Endothelial cell of umbilical vein (primary cell): ENCODE results near the gene HPSE2. TPM values are rescaled to one million over a fixed set of nuclear protein-coding genes. Genes with fewer than 3 reads are reported as not detected.

Experiments used
- BruUV-seq: library from RNA; stranded (reverse); fragments of 400-500 nt; replicated peaks from 2 replicates; lab custom pipeline; 2021; lab: Mats Ljungman, UMichigan
- CTCF ChIA-PET: fragments of 300-600, 350-600 bp; sonication (Branson Sonifier 250); formaldehyde crosslinking; loops from one replicate; lab custom pipeline; 2021; ENCODE audit warnings: antibody characterized with exemption, inconsistent platforms; lab: Charles Lee
- POLR2A ChIA-PET: fragments of 300-600, 350-600 bp; sonication (Branson Sonifier 250); formaldehyde crosslinking; loops from one replicate; lab custom pipeline; 2021; ENCODE audit warnings: antibody characterized with exemption, inconsistent platforms; lab: Charles Lee
- DNase-seq: peaks from one replicate; pipeline ENCODE4 v3.0.0-alpha.2; 2011; ENCODE audit warnings: low read depth, low spot score
- FAIRE-seq: peaks from 2 replicates; lab custom pipeline; 2011; peaks lifted over from hg19 to GRCh38; lab: Jason Lieb, UNC
- H2AFZ ChIP-seq: 2 replicates; pipeline ENCODE4 v1.6.0; 2012; ENCODE audit warnings: low read depth, low read length, control low read depth, inconsistent platforms
- H3K27ac ChIP-seq: 2 replicates; pipeline ENCODE4 v1.5.1; 2011; ENCODE audit warnings: low read depth, mild to moderate bottlenecking, control low read depth, low read length, moderate library complexity; ENCODE audit not compliant: insufficient read depth
- H3K27me3 ChIP-seq, 2 experiments: 2 replicates each; pipeline versions ENCODE4 v1.6.0 to v1.6.1; 2011; ENCODE audit warnings: low read length in 2 of 2, mixed read lengths in 1 of 2; ENCODE audit not compliant: control insufficient read depth in 2 of 2, insufficient read depth in 2 of 2
- H3K36me3 ChIP-seq, 2 experiments: 2 replicates in 1 of 2; 3 replicates in 1 of 2; pipeline ENCODE4 v1.5.1; 2011; ENCODE audit warnings: low read length in 2 of 2, mild to moderate bottlenecking in 1 of 2, moderate library complexity in 1 of 2; ENCODE audit not compliant: control insufficient read depth in 2 of 2, insufficient read depth in 2 of 2; ENCODE audit errors: extremely low read depth in 1 of 2
- H3K4me1 ChIP-seq: 3 replicates; pipeline ENCODE4 v1.5.1; 2011; ENCODE audit warnings: mild to moderate bottlenecking, low read length; ENCODE audit not compliant: control insufficient read depth, insufficient read depth; ENCODE audit errors: extremely low read depth
- H3K4me2 ChIP-seq: 2 replicates; pipeline ENCODE4 v1.6.1; 2011; ENCODE audit warnings: low read length, control low read depth, mixed read lengths; ENCODE audit not compliant: insufficient read depth
- H3K4me3 ChIP-seq, 3 experiments: fragments of 200-600 bp in 1 of 3; sonication (generic), shearing (Covaris generic) in 1 of 3; replicated peaks in 1 of 3; 2 replicates each; pipeline ENCODE4 v1.5.1; 2011 to 2016; ENCODE audit warnings: control low read depth in 3 of 3, low read length in 3 of 3, mild to moderate bottlenecking in 2 of 3, inconsistent platforms in 1 of 3, low read depth in 1 of 3, moderate library complexity in 1 of 3; ENCODE audit not compliant: insufficient read depth in 1 of 3
- H3K79me2 ChIP-seq: 2 replicates; pipeline ENCODE4 v1.6.0; 2012; ENCODE audit warnings: low read length, inconsistent platforms; ENCODE audit not compliant: control insufficient read depth, insufficient read depth
- H3K9ac ChIP-seq: replicated peaks from 2 replicates; pipeline ENCODE3; 2011; ENCODE audit warnings: low read length, control low read depth; ENCODE audit not compliant: insufficient read depth; ENCODE audit errors: extremely low read depth
- H3K9me1 ChIP-seq: replicated peaks from 3 replicates; pipeline ENCODE4 v1.6.0; 2011; ENCODE audit warnings: mild to moderate bottlenecking, low read length; ENCODE audit not compliant: control insufficient read depth, insufficient read depth; ENCODE audit errors: extremely low read depth
- H3K9me3 ChIP-seq: replicated peaks from 2 replicates; pipeline ENCODE4 v1.5.1; 2012; ENCODE audit warnings: low read length, inconsistent platforms; ENCODE audit not compliant: control insufficient read depth, insufficient read depth
- H4K20me1 ChIP-seq: replicated peaks from 2 replicates; pipeline ENCODE3; 2011; ENCODE audit warnings: mild to moderate bottlenecking, low read length; ENCODE audit not compliant: control insufficient read depth, insufficient read depth; ENCODE audit errors: extremely low read depth
- EZH2 ChIP-seq: IDR thresholded peaks from 2 replicates; pipeline ENCODE4 v1.6.1; 2012; ENCODE audit warnings: borderline replicate concordance, low read depth, mild to moderate bottlenecking, moderate library complexity, low read length, inconsistent platforms; ENCODE audit not compliant: severe bottlenecking
- GATA2 ChIP-seq: IDR thresholded peaks from 2 replicates; pipeline ENCODE4 v1.7.0; 2011; ENCODE audit warnings: low read depth, mild to moderate bottlenecking, moderate library complexity, mixed read lengths, low read length; ENCODE audit not compliant: insufficient read length, insufficient read depth
- MYC ChIP-seq: IDR thresholded peaks from one replicate; pipeline ENCODE4 v1.6.1; 2011; ENCODE audit warnings: mild to moderate bottlenecking, low read depth, low read length
- POLR2A ChIP-seq: IDR thresholded peaks from 2 replicates; pipeline ENCODE4 v1.6.1; 2012; ENCODE audit warnings: low read depth, mild to moderate bottlenecking, control low read depth, low read length
- dilution Hi-C: fragments of 300-500 bp; cut with MboI; formaldehyde crosslinking; loops from one replicate; pipeline ENCODE4 v1.15.0; 2019; ENCODE audit warnings: low sequenced_read_pairs; ENCODE audit not compliant: extremely low pct_ligation_motif_present
- intact Hi-C: fragments of 100-400 bp; cut with micrococcal nuclease; formaldehyde crosslinking; loops from one replicate; pipeline ENCODE4 v1.10.0; 2022
- polyA plus RNA-seq, 4 experiments: library from polyadenylated mRNA; depleted of rRNA in 3 of 4; stranded (reverse) in 3 of 4; unstranded in 1 of 4; fragments of >200 nt; gene quantifications; 2 replicates each; pipeline versions ENCODE4 v1.2.1 to v1.2.3, GENCODE V29; 2011 to 2012; ENCODE audit warnings: missing spikeins in 1 of 4
- total RNA-seq: library from RNA; stranded (reverse); gene quantifications from 2 replicates; pipeline ENCODE4 v1.2.3, GENCODE V29; 2021
- TF ChIP-seq, protein P1 (sequence below), 2 donors: IDR thresholded peaks; 1 replicate in 1 of 2; 2 replicates in 1 of 2; pipeline ENCODE4 v1.5.1; 2011; ENCODE audit warnings: low read length in 2 of 2, mild to moderate bottlenecking in 2 of 2, moderate library complexity in 2 of 2, control low read depth in 1 of 2, inconsistent platforms in 1 of 2, low read depth in 1 of 2; ENCODE audit not compliant: insufficient read depth in 1 of 2; ENCODE audit errors: extremely low read depth in 1 of 2
- TF ChIP-seq, protein P2 (sequence below): IDR thresholded peaks from 2 replicates; pipeline ENCODE4 v1.6.1; 2011; ENCODE audit not compliant: insufficient read depth, insufficient read length

The HPSE2 gene
- total and polyA plus RNA-seq, 2 donors (not counting 3 experiments of a cell fraction or from before 2014, with no cell fraction given): not detected

DNA sequence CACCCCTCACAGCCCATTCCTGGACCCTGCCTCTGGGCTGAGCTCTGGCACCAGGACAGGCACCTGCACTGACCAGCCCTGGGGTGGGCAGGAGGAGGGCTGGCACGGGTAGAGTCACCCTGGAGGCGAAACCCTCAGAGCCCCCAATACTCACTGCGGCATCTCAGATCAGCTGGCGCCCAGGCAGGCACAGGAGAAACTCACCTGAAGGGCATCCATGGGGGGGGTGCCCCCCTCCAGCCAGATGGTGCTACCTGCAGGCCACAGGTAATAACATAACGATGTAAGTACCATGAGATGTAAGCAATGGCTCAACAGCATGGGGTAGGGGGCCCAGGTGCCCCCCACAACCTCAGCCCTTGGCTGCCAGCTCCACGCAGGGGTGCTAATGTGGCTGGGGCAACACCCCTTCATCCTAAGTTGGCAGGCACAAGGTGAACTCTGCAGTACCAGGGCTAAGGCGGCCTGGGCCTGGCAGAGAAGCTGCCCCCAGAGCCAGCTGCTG lies 808.6 kb downstream of the HPSE2 start:
- ChIA-PET CTCF (interaction anchor here (1.4 to 4.0 kb wide), 3 partner anchors 41 to 850 kb away, joined by 3 to 45 read pairs (median 6); no protein-coding TSS in a partner anchor), POLR2A (no interaction called here)
- Histone ChIP-seq H3K9me3 (no peaks in the 10 kb centered on the region), H3K9ac (no peak overlapping the region), H3K27me3 (no peaks in the 10 kb centered on the region), H3K27ac (no peak overlapping the region), H3K4me2 (no peak overlapping the region), H3K4me1 (no peaks in the 10 kb centered on the region), H3K9me1 (no peaks in the 10 kb centered on the region), H3K79me2 (no peaks in the 10 kb centered on the region), H3K36me3 (peaks cover 9 to 35% of the 10 kb centered on the region in 2 experiments), H2AFZ (no peak overlapping the region), H3K4me3 (no peak overlapping the region), H4K20me1 (no peaks in the 10 kb centered on the region)
- no peak for DNase-seq
- no peak for FAIRE-seq
- dilution Hi-C loops: no loop called here
- intact Hi-C loops: no loop called here
- TF ChIP-seq MYC: no peak
- TF ChIP-seq POLR2A: no peak
- TF ChIP-seq, protein P1, sequence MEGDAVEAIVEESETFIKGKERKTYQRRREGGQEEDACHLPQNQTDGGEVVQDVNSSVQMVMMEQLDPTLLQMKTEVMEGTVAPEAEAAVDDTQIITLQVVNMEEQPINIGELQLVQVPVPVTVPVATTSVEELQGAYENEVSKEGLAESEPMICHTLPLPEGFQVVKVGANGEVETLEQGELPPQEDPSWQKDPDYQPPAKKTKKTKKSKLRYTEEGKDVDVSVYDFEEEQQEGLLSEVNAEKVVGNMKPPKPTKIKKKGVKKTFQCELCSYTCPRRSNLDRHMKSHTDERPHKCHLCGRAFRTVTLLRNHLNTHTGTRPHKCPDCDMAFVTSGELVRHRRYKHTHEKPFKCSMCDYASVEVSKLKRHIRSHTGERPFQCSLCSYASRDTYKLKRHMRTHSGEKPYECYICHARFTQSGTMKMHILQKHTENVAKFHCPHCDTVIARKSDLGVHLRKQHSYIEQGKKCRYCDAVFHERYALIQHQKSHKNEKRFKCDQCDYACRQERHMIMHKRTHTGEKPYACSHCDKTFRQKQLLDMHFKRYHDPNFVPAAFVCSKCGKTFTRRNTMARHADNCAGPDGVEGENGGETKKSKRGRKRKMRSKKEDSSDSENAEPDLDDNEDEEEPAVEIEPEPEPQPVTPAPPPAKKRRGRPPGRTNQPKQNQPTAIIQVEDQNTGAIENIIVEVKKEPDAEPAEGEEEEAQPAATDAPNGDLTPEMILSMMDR (IDR thresholded peaks at IDR 0.05; ENCODE audit: extremely low read depth in 1 of 2, insufficient read depth in 1 of 2, low read depth in 1 of 2, low read length in 2 of 2): no peak
- TF ChIP-seq, protein P2, sequence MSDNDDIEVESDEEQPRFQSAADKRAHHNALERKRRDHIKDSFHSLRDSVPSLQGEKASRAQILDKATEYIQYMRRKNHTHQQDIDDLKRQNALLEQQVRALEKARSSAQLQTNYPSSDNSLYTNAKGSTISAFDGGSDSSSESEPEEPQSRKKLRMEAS: no peak
- no peak for TF ChIP-seq GATA2
- TF ChIP-seq EZH2: no peak
- BruUV-seq: no TSS peak
